KOPT-K1 (cell line): ENCODE results near the gene STAT6.
"Not testable (repeated sequence)": the region's sequence is repeated elsewhere in the genome, so short reads cannot be mapped to it uniquely, and the experiment has no call there.

Experiments used
- H3K27ac ChIP-seq: fragments of 200-600 bp; sonication (generic); 2 replicates; pipeline ENCODE4 v1.5.1; 2016; ENCODE audit warnings: antibody characterized with exemption, mild to moderate bottlenecking, low read depth, low read length; ENCODE audit not compliant: poor library complexity, severe bottlenecking
- H3K36me3 ChIP-seq: fragments of 200-600 bp; sonication (generic); 2 replicates; pipeline ENCODE4 v1.5.1; 2017; ENCODE audit warnings: antibody characterized with exemption, mild to moderate bottlenecking, low read length, moderate library complexity; ENCODE audit not compliant: insufficient read depth
- H3K9me3 ChIP-seq: fragments of 200-600 bp; sonication (generic); 2 replicates; pipeline ENCODE4 v1.5.1; 2017; ENCODE audit warnings: antibody characterized with exemption, low read length, mild to moderate bottlenecking; ENCODE audit not compliant: insufficient read depth, poor library complexity, severe bottlenecking

The STAT6 gene

DNA sequence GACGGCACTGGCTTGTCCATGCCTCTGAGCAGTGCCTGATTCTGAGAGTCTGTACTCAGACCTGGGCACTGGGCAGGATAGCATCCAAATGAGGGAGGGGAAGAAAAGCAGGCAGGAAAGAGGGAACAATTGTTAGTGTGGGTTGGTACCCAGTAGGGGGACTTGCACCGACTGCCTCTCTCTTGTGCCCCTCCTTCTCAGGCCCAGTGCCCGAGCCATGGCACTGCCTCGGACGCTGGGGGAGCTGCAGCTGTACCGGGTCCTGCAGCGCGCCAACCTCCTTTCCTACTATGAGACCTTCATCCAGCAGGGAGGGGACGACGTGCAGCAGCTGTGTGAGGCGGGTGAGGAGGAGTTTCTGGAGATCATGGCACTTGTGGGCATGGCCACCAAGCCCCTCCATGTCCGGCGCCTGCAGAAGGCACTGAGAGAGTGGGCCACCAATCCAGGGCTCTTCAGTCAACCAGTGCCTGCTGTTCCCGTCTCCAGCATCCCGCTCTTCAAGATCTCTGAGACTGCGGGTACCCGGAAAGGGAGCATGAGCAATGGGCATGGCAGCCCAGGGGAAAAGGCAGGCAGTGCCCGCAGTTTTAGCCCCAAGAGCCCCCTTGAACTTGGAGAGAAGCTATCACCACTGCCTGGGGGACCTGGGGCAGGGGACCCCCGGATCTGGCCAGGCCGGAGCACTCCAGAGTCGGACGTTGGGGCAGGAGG lies 20.1 kb downstream of the STAT6 start:
- no peak overlapping the region for H3K27ac ChIP-seq
- peaks cover 50% of the 10 kb centered on the region for H3K36me3 ChIP-seq
- H3K9me3 ChIP-seq, result no peaks in the 10 kb centered on the region

DNA sequence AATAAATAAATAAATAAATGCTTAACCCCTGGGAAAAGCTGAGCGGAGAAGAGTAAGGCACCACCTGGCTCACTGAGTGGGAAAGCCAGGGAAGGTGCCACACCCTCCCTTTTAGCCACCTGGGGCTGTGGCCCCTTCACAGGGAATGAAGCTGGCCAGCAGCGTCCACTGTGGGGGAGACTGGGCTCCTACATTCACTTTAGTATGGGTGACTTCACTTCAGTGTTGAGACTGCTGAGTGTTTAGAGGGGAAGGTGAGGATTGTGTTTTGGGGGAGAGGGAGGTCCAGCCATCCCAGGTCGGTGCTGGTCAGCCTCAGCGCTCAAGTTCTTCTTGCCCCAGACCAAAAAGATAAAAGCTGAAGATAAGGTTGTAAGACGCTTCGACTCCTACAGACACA lies 20.7 kb downstream of the STAT6 start:
- Histone ChIP-seq H3K36me3 (peaks cover 45% of the 10 kb centered on the region), H3K9me3 (no peaks in the 10 kb centered on the region), H3K27ac (no peak overlapping the region)

DNA sequence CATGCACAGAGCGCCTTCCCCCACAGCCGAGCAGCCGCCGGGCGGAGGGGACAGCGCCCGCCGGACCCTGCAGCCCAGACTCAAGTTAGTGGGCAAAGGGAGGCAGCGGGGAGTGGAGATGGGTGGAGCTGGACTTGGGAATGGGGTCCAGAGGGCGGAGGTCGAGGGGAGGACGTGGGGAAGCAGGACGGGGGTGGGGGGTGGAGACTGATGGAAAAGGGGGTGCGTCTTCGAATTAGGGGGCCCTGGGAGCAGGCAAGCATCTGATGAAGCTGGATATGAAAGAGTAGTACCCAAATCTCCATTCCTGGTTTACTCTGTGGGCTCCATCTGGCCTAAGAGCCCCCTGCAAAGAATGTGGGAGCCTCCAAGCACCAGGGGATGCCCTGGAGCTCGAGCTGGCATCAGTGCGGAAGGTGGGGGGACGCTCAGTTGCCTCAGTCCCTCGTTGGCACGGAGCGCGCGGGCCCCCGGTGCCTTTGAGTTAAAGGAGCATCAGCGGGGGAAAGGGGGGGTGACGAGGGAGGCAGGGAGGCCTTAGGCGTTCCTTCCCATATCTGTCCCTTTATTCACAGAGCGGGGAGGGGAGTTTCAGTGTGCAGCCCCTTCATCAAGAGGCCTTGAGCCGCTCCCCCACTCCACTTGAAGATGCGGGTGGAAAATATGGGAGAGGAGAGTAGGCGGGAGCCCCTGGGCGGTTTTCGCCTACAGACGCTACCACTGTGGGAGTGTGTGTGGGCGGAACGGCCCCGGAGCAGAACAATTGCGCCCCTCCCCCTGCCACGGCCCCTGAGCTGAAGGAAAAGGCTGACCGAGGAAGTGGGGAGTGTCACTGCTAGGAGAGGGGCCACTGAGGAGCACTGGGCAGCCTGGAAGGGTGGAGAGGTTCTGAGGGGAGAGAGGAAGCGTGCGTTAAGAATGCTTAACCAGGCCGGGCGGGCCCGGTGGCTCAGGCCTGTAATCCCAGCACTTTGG lies 21.6 kb downstream of the STAT6 start:
- H3K9me3 ChIP-seq, result no peaks in the 10 kb centered on the region
- peaks cover 35% of the 10 kb centered on the region for H3K36me3 ChIP-seq
- H3K27ac ChIP-seq, result peak overlapping the region; percentile 88

DNA sequence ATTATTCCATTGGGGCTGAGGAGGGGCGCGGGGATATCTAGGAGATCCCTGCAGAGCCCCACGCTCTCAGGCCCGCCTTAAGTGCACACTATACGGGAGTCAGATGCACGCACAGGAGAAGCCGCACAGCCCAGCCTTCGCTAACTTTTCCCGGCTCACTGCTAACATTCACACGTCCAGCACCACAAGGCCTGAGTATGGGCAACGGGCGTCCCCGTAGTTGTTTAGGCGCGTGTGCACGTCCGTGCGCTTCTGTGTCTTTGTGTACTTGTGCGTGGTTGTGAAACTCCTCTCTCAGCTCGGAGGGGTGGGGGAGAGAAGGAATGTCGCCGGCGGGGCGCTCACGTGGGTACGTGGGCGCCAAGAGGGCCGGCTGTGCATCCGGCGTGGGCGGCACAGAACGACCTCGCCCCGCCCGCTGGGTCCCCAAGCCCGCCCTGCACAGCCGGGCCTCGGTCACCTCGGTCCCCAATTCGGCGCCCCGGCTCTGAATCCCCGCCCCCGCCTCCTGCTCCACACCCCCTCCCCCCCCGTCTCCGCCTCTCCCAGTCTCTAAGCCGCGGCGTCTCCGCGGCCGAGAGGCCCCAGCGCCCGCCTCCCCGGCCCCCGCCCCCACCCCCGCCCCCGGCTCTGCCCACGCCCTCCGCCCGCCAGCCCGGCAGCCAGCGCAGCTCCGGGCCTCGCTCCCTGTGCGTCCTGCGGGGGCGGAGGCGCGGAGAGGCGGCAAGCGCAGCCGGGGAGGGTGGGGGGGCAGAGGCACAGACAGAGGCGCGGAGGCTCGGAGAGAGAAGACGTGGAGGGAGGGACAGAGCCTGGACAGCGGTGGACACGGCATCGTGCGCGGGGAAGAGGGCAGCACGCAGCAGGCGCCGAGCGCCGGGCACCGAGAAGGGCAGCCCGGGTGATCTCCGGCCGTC lies 22.6 kb downstream of the STAT6 start, which contains the start of gene NAB2:
Gene NAB2 (plus strand): TSS at position 761 of the 917 bp plus-strand sequence. CDS start 158 bp downstream, outside the sequence.
- Histone ChIP-seq H3K36me3 (peaks cover 27% of the 10 kb centered on the region), H3K27ac (peak within 1 kb of the TSS; percentile 92), H3K9me3 (no peaks in the 10 kb centered on the region)

DNA sequence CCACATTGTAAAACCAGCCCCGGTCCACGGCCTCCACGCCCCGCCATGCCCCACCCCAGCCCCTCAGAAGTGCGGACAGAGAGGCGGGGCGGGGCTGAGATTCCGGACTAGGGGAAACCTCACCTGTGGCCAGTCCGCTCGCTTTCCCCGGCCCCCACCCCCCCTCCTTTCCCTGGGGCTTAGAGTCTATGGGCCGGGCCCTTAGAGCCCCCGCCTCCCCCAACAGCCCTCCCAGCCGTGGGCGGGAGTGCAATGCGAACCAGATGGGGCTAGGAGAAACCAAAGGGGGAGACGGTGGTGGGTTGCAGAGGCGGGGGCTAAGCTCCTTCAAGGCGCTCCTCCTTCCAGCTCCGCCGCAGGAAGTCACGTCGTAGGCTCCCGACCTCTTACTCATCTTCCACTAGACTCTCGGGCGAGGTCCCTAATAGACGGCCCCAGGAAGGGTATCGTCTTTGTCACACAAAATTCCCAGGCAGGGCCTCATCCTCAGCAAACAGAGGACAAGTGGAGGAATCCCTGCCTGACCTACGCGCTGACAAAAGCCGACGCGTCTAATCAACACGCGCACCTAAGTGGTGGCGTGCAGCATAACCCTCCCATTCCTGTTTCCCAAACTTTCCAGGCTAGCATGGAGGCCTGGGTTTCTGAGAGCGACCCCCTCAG lies 23.3 kb downstream of the STAT6 start:
- H3K36me3 ChIP-seq, result peaks cover 19% of the 10 kb centered on the region
- peak overlapping the region; percentile 92 for H3K27ac ChIP-seq
- no peaks in the 10 kb centered on the region for H3K9me3 ChIP-seq

DNA sequence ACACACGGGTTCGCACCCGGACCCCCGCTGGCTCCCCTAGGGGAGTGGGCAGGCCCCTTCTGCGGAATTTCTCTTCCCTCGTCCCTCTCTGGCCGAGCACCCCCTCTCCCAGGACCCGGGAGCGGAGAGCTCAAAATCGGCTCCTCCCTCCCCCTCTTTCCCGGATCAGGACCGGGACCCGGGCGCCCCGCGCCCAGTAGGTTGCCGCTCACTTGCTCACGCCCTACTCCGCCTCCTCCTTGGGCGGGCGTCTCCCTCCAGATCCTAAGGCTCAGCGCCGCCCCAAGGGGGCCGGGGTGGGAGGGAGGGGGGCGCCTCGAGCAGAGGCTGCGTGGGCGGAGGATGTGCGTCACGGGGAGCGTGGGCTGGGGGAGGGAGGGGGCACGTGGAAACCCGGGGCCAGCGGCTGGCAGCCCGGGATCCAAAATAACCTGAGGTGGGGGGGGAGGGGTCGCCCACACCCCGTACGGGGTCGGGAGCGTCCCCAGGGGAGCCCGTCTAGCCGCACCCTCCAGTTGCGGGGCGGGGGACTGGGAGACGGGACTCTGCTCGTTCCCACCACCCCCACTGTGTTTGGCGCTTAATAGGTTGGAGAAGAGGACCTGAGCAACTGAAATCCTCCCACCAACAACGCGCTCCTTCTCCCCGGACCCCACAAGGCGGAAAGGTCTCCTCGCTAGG lies 24.0 kb downstream of the STAT6 start:
- peak overlapping the region; percentile 92 for H3K27ac ChIP-seq

DNA sequence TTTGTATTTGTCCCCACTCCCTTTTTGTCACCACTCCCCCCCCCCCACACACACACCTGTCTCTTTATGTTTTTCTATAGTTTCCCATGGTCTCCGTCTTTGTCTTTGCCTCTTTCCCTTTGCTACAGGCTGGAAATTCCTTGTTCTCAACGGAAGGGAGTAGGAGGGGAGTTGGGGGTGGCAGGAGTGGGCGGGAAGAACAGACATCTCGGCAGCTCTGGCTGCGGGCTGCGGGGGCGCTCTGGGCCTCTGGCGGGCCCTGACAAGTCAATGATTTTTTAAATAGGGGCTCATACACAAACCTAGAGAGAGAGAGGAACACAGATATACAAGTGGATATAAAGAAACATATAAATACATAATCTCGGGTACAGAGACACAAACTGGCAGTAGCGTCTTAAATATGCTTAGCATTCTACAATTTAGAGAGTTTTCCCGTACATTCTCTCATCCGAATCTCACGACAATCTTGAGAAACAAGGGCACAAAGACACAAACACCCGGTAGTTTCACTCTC lies 24.6 kb downstream of the STAT6 start:
- peaks cover 6% of the 10 kb centered on the region; the same call in 1 of the 2 replicates for H3K36me3 ChIP-seq
- H3K27ac ChIP-seq, result peak overlapping the region; percentile 92
- H3K9me3 ChIP-seq, result no peaks in the 10 kb centered on the region

More for the DNA sequence above, 24.0 kb downstream of the STAT6 start:
- H3K36me3 ChIP-seq, result peaks cover 12% of the 10 kb centered on the region
- no peaks in the 10 kb centered on the region for H3K9me3 ChIP-seq

DNA sequence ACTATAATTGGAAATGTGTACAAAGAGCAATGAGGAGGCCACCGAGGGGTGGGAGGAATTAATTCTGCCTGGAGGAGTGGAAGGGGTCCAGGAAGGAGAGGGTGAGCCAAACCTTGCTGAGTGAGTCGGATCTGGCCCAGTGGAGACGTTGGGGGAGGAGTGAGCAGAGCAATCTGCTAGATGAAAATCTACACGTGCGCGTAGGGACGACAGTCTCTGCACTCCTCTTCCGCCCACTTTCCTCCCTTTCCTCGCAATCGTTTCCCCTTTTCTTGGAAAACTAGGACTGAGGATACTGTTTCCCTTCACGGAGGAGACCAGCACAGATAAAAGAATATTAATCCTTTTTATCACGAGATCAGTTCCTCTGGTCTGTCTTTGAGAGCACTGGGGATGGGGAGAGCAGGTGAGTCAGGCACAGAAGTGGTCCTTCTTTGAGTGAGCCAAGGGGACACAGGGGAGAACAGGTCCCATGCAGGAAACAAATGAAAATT lies 25.1 kb downstream of the STAT6 start:
- Histone ChIP-seq H3K9me3 (no peaks in the 10 kb centered on the region), H3K27ac (peak overlapping the region; percentile 92), H3K36me3 (0 out of 2 replicates have a peak, but pooled peaks cover 1% of the 10 kb centered on the region)

DNA sequence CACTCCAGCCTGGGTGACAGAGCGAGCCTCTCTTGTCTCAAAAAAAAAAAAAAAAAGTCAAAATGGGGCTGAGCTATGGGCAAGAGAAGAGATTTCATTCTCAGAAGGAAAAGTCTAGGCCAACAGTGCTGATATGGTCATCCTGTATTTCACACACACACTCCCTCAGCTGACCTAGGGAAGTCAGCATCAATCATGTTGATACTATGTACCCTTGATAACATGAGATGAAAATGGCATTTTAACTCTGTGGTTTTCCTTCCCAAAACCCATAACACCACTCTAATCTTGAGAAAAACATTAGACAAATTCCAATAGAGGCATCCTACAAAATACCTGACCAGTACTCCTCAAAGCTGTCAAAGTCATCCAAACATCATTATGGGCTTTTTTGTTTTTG lies 30.3 kb downstream of the STAT6 start:
- no peak overlapping the region for H3K27ac ChIP-seq
- no peaks in the 10 kb centered on the region for H3K9me3 ChIP-seq
- H3K36me3 ChIP-seq, result peaks cover 8% of the 10 kb centered on the region

DNA sequence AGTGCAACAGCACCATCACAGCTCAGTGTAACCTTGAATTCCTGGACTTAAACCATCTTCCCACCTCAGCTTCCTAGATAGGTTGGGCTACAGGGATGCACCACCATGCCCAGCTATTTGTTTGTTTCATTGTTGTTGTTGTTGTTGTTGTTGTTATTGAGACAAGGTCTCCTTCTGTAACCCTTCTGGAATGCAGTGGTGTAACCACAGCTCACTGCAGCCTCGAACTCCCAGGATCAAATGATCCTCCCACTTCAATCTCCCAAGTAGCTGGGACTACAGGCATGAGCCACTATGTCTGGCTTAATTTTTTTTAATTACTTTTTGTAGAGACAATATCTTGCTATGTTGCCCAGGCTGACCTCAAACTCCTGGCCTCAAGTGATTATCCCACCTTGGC lies 31.3 kb downstream of the STAT6 start:
- no peaks in the 10 kb centered on the region for H3K9me3 ChIP-seq
- peak overlapping the region; percentile 64 for H3K27ac ChIP-seq
- H3K36me3 ChIP-seq, result peaks cover 10% of the 10 kb centered on the region

DNA sequence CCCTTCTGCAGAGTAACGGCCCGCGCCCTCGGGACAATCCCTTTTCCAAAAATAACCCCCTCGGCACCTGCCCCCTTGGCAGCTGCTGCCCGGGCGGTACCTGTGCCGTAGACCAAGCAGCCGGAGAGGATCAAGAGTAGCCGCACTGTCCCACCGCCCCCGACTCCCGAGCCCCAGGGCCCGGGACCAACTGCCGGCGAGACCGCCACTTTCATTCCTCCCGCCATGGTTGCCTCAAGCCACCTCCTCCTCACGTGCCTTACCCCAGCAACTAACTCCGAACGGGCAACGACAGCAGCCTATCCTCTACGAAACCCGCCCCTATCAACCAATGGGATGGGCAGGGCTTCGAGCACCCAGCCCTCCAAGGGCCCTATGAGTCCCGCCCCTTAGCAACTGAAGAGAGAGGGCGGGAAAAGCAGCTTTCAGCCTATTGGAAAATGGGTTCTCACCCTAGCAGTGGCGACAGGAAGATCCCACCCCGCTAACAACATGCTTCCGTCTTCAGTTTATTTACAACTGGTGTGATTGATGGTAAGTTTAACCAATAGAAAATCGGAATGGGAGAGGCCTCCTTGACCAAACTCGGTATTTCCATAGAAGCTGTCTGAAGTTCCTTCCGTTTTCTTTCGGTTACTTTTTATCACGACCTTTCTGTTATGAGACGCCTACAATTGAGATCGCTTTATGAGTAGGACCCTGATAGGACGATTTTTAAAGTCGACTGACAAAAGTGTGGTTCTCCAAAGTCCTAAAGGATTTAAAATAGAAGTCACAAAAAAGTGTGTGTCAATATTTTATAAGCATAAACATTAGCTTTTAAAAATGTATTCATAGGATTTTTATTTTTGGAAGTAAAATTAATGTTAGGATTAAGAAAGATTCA lies 32.4 kb downstream of the STAT6 start, which contains the start of gene NEMP1:
Gene NEMP1 (minus strand): TSS at position 273 of the 886 bp plus-strand sequence. CDS start 46 bp downstream, at position 227.
- H3K36me3 ChIP-seq, result peaks cover 18% of the 10 kb centered on the region
- no peaks in the 10 kb centered on the region for H3K9me3 ChIP-seq
- peak within 1 kb of the TSS; percentile 95 for H3K27ac ChIP-seq

DNA sequence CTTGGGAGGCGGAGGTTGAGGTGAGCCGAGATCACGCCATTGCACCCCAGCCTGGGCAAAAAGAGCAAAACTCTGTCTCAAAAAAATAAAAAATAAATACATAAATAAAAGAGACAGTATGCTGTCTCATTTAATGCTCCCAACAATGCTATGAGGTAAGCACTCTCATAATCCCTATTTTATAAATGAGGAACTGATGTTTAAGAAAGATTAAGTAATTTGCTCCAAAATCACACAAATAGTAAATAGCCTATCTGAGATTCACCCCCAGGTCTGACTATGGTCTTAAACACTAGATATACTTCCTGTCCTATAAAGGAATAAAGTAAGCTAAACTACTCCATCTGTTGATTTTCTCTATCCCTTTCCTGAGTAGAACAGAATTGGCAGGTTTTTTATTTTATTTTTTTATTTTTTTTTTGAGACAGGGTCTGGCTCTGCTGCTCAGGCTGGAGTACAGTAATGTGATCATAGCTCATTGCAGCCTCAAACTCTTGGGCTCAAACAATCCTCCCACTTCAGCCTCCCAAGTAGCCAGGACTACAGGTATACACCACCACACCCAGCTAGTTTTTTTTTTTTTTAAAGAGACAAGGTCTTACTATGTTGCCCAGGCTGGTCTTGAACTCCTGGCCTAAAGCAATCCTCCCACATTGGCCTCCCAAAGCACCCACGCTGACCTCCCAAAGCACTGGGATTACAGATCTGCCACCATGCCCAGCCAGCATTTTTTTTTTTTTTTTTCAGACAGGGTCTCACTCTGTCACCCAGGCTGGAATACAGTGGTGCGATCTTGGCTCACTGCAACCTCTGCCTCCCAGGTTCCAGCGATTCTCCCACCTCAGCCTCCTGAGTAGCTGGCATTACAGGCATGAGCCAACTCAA lies 37.4 kb downstream of the STAT6 start:
- not testable (repeated sequence) for H3K9me3 ChIP-seq, H3K27ac ChIP-seq
- peaks cover 59% of the 10 kb centered on the region for H3K36me3 ChIP-seq
